HG03060 (cell line): ENCODE data around the gene MSL1.

ENCODE experiments used
- ATAC-seq: cut with Tn5 transposase; IDR thresholded peaks from one replicate; pipeline ENCODE4 v1.9.1; 2021; ENCODE audit warnings: low read depth, moderate number of reproducible peaks; ENCODE audit not compliant: unreplicated experiment

The MSL1 gene

DNA sequence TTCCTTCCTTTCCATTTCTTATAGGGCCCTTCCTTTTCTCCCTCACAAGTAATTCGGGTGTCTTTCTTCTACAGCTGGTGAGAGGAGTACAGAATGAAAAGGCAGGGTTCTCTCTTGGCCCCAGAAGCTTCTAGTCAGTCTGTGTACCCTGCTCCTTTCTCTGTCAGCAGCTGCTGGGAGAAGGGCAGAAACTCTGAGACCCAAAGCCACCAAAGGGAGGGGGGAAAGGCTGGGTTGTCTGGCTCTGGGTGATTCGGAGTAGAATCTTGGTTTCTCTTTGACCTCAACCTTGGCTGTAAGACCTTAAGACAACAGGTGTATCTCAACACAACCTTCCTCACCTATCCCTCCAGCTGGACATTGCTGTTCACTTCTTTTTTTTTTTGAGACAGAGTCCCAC is 18.1 kb upstream of the MSL1 start:
- no peak for ATAC-seq

GRCh38 chr17:40104594-40105486 is 16.9 kb upstream of the MSL1 start:
- no peak for ATAC-seq

DNA sequence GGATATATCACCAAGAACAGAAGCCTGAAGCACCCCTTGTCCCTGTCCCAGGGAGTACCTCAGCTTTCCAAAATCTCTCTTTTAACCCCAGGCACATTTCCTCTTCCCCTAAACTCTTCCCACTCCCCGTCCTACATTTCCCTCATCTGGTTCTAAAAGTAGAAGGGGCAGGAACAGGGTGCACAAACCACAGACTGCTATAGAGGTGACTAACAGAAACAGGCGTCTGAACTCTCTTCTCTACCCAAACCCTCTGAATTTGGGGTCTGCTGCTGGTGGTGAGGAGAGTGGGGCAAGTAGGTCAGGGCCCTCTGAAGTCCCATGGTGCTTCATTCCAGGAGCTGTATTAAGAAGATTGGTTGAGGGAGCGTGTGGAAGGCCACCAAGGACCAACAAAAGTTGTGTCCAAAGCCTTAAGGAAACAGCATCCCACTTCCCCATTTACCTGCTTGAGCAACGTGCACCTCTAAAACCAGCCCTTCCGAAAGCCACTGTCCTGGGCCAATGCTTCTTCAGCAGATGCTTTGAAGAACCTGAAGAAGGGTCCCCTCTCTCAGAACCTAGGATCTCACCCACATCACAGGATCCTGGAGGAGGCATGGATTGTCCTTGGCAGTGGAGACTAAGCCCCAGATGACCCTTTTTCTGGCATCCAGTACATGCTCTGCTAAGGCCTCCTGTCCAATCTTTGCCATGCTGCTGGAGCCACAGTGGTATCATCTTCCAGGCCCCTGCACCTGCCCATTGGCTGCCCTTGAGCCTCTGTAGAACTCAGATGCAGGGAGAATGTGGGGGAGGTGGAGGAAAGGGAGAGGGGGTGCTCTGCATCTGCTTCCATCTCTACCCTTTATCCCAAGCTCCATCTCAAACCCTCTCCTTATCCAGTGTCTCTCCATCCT is 15.7 kb upstream of the MSL1 start:
- no peak for ATAC-seq

DNA sequence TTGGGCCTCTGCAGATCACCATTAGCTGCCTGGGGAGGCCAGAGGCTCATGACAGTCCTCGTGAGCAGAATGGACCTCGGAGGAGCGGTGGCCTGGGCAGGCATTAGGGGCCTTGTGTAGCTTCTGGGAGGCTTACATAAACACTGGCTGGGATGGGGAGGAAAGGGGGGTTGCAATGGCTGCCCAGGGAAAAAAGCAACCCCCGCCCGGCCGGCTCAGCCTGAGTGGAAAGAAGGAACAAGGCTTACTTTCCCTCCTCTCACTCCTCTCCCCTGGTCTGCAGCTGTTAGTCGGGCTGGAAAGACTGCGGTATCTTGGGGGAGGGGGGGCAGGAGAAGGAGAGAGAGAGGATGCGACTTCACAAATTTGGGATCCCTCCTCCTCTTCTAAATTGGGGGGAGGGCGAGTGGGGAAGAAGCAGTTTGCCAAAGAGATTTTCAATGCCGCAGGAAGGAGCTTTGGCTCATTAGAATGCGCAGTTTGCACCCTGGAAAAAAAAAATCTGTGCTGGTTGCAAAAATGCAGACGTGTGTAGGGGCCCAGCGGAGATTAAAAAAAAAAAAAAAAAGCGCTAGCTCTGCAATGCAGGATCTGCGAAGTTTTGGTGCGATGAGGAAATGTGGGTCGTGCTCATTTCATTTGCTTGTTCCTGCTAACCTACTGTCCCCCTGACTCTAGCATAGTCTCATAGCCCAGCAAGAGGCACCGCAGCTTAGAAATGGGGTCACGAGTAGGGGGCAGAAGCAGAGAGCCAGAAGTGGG is 14.8 kb upstream of the MSL1 start:
- ATAC-seq: no peak

DNA sequence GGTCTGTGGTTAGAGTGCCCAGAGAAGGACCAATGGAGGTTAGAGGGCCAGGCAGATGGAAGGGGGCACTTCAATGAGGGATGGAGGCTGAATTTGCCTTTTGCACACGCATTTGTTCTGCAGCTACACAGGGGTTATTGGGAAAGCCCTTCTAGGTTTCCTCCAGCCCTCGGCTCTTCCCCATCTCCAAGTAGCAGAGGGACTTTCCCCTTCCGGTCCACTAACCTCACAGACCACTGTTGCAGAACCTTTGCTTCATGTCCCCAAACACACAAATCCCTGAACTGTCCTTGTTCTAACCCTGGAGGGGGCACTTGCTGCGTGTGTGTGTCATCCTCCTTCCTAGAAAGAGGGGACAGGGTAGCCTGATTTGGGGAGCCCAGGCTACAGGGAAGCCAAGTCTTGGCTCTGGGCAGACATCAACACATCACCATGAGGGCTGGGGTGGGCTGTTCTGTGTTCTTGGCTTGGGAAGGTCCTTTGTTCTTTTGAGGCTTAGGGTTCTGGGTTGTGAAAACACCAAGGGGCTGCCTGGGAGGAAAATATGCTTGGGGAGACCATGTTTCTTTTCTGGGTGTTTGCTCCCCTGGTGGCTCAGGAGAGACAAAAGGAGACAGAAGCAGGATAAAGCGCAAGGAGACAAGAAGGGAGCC is 14.1 kb upstream of the MSL1 start:
- no peak for ATAC-seq

GRCh38 chr17:40108970-40109824 is 12.6 kb upstream of the MSL1 start:
- ATAC-seq: no peak

GRCh38 chr17:40110026-40110845 is 11.5 kb upstream of the MSL1 start:
- no peak for ATAC-seq

- no peak for ATAC-seq
Observed at GRCh38 chr17:40111221-40112128, 10.3 kb upstream of the MSL1 start.

DNA sequence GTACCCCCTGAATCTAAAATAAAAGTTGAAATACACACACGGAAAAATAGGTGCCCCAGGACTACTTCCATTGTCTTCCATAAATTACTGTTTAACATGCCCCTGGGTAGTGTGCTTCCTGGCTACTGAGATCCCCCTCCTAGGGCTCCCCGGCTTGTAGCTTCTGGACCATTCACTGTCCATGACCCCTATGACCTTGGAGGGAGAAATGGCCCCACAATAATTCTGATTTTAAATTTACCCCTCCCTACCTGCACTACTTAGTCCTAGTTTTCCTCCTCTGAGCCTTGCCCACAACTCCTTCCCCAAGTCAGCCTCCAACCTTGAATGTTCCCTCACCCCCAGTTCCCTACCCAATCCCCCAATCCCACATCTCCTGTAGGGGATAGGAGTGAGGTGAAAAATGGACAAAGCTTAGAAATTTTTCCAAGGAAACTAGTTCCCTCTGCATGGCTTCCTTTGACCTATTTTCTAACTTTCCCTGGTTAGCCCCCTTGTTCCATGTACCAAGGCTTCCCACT is 9.5 kb upstream of the MSL1 start:
- no peak for ATAC-seq

DNA sequence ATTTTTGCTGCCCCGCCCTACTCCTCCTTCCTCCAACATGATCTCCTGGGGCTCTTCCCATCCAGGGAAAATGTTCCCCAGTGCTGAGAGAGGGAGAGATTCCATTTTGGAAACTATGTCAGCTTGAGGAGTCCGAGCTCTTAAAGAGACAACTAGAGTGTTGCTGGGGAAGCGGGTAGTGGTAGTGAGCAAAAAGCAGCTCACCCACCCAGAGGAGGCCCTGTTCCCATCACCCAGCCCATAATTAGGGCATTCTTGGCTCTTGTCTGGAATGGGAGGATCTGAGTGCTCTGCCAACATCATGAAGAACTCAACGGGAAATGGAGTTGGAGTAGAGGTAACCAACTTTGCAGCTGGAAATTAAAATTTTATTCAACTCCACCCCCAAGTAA is 9.1 kb upstream of the MSL1 start:
- no peak for ATAC-seq

- ATAC-seq: peak; percentile 79
Observed at GRCh38 chr17:40113110-40113906, 8.5 kb upstream of the MSL1 start.

DNA sequence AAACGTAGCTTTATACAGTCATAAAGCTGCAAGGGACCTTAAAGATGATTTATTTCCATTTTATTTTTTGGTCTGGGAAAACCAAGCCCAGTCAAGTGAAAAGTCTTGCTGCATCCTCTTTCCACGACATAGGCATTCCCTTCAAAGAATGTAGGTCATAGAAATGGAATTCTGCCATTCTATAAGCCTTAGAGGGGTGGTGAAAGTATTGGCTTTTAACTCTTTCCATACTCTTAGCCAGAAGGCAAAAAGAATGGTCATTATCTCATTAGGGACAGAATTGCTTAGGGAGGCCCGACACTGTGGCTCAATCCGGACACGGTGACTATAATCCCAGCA is 7.9 kb upstream of the MSL1 start:
- ATAC-seq: no peak

DNA sequence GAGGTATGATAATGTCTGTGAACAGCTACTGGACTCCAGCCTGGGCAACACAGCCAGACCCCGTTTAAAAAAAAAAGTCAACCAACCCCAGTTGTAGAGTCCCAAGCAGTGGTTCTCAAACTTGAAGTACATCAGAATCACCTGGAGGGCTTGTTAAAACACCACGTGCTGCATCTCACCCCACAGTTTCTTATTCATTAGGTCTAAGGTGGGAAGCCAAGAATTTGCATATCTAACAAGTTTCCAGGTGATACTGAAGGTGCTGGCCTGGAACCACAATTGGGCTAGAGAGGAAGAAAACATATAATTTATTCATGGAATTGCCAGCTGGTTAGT is 6.7 kb upstream of the MSL1 start:
- ATAC-seq: no peak

DNA sequence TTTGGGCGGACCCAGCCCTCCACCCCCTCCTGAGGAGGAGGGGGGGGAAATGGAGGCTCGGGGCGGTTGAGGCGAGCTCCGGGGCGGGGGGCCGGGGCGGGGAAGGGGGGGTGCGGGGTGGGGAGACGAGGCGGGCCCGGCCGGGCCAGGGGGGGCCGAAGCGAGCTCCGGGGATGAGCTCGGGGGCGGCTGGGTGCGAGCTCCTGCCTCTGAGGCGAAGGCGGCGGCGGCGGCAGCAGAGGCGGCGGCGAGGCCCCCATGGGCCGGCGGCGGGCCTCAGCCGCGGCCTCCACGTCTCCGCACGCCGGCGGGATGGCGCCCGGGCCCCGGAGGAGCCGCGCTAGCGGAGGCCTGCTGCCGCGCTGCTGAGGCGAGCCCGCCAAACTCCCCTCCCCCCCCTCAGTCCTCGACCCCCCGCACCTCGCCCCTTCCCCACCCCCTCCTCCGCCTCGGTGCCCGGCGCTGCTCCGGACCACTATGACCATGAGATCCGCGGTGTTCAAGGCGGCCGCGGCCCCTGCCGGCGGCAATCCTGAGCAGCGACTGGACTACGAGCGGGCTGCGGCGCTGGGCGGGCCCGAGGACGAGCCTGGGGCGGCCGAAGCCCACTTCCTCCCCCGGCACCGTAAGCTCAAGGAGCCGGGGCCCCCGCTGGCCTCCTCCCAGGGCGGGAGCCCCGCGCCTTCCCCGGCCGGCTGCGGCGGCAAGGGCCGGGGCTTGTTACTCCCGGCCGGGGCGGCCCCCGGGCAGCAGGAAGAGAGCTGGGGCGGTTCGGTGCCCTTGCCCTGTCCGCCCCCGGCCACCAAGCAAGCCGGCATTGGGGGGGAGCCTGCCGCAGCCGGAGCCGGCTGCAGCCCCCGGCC is 596 bp downstream of the MSL1 start:
- no peak for ATAC-seq

- no peak for ATAC-seq
Observed at GRCh38 chr17:40122999-40123810, 1.4 kb downstream of the MSL1 start.
